Omental fat pad (tissue), 4 donors: ENCODE results near the gene NTNG2. TPM values are rescaled to one million over a fixed set of nuclear protein-coding genes. Genes with fewer than 3 reads are reported as not detected.
"Not testable (repeated sequence)": the region's sequence is repeated elsewhere in the genome, so short reads cannot be mapped to it uniquely, and the experiment has no call there.

Experiments used
- ATAC-seq: fragments of 150-250 bp; one replicate; pipeline ENCODE4 v1.9.1; 2016; ENCODE audit warnings: mild to moderate bottlenecking, moderate library complexity; ENCODE audit not compliant: low FRiP score
- DNase-seq: peaks from one replicate; pipeline ENCODE4 v3.0.0-alpha.2; 2019; ENCODE audit warnings: low spot score
- CTCF ChIP-seq, 3 donors: fragments of 450-650 bp; IDR thresholded peaks; one replicate each; pipeline ENCODE4 v1.5.1; 2016 to 2017; ENCODE audit warnings: antibody characterized with exemption in 3 of 3, mild to moderate bottlenecking in 3 of 3, moderate library complexity in 2 of 3
- total RNA-seq, 4 donors: library from RNA; depleted of rRNA; stranded (reverse); fragments of >200 nt; gene quantifications; one replicate each; pipeline ENCODE4 v1.1.0, GENCODE V29; 2016

NTNG2 gene
- total RNA-seq, 4 donors from 2014 or later: 1.8 to 4.2 (median 2.9) TPM

DNA sequence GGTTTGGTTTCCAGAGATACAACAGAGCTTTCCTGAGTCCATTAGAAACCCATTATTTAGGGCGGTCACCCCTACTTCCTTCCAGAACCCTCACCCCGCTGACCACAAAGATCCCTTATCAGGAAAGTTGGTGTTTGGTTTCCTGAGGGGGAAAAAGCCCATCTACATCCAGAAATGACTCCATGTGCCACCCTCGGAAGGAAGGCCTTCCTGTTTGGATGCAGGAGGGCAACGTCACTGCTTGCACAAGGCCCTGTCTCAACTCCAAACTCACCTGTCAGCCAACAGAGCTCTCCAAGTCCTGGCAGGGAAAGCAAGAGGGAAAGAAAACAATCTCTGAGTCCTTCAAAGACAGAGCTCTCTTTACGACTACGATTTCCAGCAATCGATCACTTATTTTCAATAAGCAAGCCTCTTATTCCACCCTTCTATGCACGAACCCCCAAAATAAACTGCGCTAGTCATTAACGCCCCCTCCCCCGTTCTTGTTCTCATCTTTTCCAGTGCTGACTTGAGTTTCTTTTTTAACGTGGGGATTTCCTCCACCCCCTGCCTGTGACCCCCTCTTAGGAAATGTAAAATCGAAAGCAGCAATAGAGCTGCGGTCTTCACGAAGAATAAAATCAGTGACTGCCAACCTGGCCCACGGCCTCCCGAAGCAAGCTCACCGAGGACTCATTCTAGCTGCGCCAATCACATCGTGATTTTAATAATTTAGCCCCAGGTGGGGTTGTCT is 35.7 kb upstream of the NTNG2 start:
- no peak for TF ChIP-seq CTCF (IDR thresholded peaks at IDR 0.05)
- ATAC-seq (no peak), DNase-seq (no peak)

- TF ChIP-seq CTCF (IDR thresholded peaks at IDR 0.05): no peak
- DNase-seq: no peak
Observed at GRCh38 chr9:132126680-132127236, 35.1 kb upstream of the NTNG2 start.

GRCh38 chr9:132127888-132128534 is 33.8 kb upstream of the NTNG2 start:
- no peak for ATAC-seq
- DNase-seq: no peak
- TF ChIP-seq CTCF (IDR thresholded peaks at IDR 0.05): no peak

More at GRCh38 chr9:132126680-132127236, 35.1 kb upstream of the NTNG2 start:
- ATAC-seq: no peak

DNA sequence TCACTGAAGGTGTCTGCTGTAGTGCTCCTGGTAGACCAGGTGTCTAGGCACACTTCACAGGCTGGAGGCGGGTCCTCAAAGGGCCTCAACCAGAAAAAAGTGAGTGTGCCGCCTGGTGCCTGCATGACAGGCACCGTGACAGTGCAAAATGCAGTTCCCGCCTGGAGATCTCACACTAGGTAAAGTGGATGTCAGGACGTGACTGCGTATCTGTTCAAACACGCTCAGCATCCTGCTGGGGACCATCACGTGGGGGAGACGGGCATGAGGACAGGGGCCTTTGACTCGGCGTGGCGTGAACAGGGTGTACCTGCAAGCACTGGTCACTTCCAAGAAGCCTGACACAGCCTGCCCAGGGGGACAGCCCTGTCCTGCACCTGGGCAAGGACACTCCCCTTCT is 32.3 kb upstream of the NTNG2 start:
- no peak for TF ChIP-seq CTCF (IDR thresholded peaks at IDR 0.05)
- no peak for DNase-seq
- ATAC-seq: no peak

- ATAC-seq, DNase-seq: not testable (repeated sequence)
Observed at GRCh38 chr9:132134085-132134484, 27.8 kb upstream of the NTNG2 start.

- no peak for ATAC-seq
- no peak for DNase-seq
- TF ChIP-seq CTCF (IDR thresholded peaks at IDR 0.05): no peak
Observed at GRCh38 chr9:132135456-132135855, 26.4 kb upstream of the NTNG2 start.

- ATAC-seq (no peak), DNase-seq (no peak)
- TF ChIP-seq CTCF (IDR thresholded peaks at IDR 0.05): no peak
Observed at GRCh38 chr9:132136151-132136780, 25.6 kb upstream of the NTNG2 start.
